CD4-positive, alpha-beta T cell (primary cell): ENCODE measurements around the gene SSRP1. TPM values are rescaled to one million over a fixed set of nuclear protein-coding genes. Genes with fewer than 3 reads are reported as not detected.

Experiments
- ATAC-seq: fragments of 200-7000 bp; cut with Tn5 transposase; one replicate; pipeline ENCODE4 v1.10.0; 2022; ENCODE audit warnings: mild to moderate bottlenecking; ENCODE audit not compliant: poor library complexity
- CTCF ChIA-PET: fragments of 350-600 bp; sonication (Branson Sonifier 250); formaldehyde crosslinking; loops from one replicate; lab custom pipeline; 2021; ENCODE audit warnings: antibody characterized with exemption, inconsistent platforms; lab: Charles Lee
- POLR2A ChIA-PET: fragments of 350-600 bp; sonication (Branson Sonifier 250); formaldehyde crosslinking; loops from one replicate; lab custom pipeline; 2021; ENCODE audit warnings: antibody characterized with exemption, inconsistent platforms; lab: Charles Lee
- DNase-seq, 14 experiments: peaks; one replicate each; pipeline ENCODE4 v3.0.0-alpha.2; 2013 to 2020; ENCODE audit warnings: mixed read lengths in 2 of 14
- H3K27ac ChIP-seq, 2 donors: one replicate each; pipeline versions ENCODE4 v1.5.1 to v1.7.0; 2013; ENCODE audit warnings: low read length in 2 of 2, low read depth in 1 of 2, mild to moderate bottlenecking in 1 of 2
- H3K27me3 ChIP-seq, 2 experiments: 1 replicate in 1 of 2; 2 replicates in 1 of 2; pipeline versions ENCODE4 v1.6.1 to v1.7.0; 2013; ENCODE audit warnings: low read length in 2 of 2, control low read depth in 1 of 2, mild to moderate bottlenecking in 1 of 2, moderate library complexity in 1 of 2; ENCODE audit not compliant: insufficient read depth in 2 of 2, control insufficient read depth in 1 of 2
- H3K36me3 ChIP-seq: one replicate; pipeline ENCODE4 v1.6.1; 2013; ENCODE audit warnings: low read length, control low read depth; ENCODE audit not compliant: insufficient read depth
- H3K4me1 ChIP-seq: one replicate; pipeline ENCODE4 v1.6.1; 2013; ENCODE audit warnings: low read length, control low read depth; ENCODE audit not compliant: insufficient read depth
- H3K4me3 ChIP-seq: one replicate; pipeline ENCODE4 v1.5.1; 2013; ENCODE audit warnings: mild to moderate bottlenecking, low read length, moderate library complexity
- H3K9me3 ChIP-seq, 2 experiments: 1 replicate in 1 of 2; 2 replicates in 1 of 2; pipeline versions ENCODE4 v1.6.1 to v1.7.0; 2013; ENCODE audit warnings: low read length in 2 of 2, mild to moderate bottlenecking in 2 of 2, control low read depth in 1 of 2, moderate library complexity in 1 of 2; ENCODE audit not compliant: control insufficient read depth in 1 of 2, insufficient read depth in 1 of 2
- H3K27ac Mint-ChIP-seq: one replicate; pipeline ENCODE4 v1.8.0; 2020; ENCODE audit warnings: mixed read lengths
- H3K27me3 Mint-ChIP-seq: one replicate; pipeline ENCODE4 v1.8.0; 2021; ENCODE audit warnings: mixed read lengths
- H3K36me3 Mint-ChIP-seq: one replicate; pipeline ENCODE4 v1.8.0; 2021; ENCODE audit warnings: low read depth, mixed read lengths
- H3K4me1 Mint-ChIP-seq: one replicate; pipeline ENCODE4 v1.8.0; 2021; ENCODE audit warnings: low read depth, mixed read lengths
- H3K4me3 Mint-ChIP-seq: one replicate; pipeline ENCODE4 v1.8.0; 2020; ENCODE audit warnings: mild to moderate bottlenecking, mixed read lengths
- H3K9me3 Mint-ChIP-seq: one replicate; pipeline ENCODE4 v1.8.0; 2020; ENCODE audit warnings: mixed read lengths
- CTCF ChIP-seq: fragments of 200-600 bp; IDR thresholded peaks from one replicate; pipeline ENCODE4 v1.8.0; 2022; ENCODE audit warnings: antibody characterized with exemption, mild to moderate bottlenecking
- intact Hi-C, 2 experiments: fragments of 100-400 bp; cut with DNase I in 1 of 2; cut with micrococcal nuclease in 1 of 2; formaldehyde crosslinking; loops; one replicate each; pipeline versions ENCODE4 v1.15.1 to v1.9.0; 2023 to 2025; cut with DNase I, micrococcal nuclease
- total RNA-seq, 174 experiments: library from RNA in 2 of 174; stranded (reverse) in 2 of 174; gene quantifications; one replicate each; pipeline ENCODE4 v1.2.3 and lab custom pipeline; 2021 to 2026

Gene SSRP1
- total RNA-seq, 2 experiments from 2014 or later, result 36.7 to 41.2 TPM

GRCh38 chr11:57358543-57358961, 22.9 kb upstream of the SSRP1 start:
- ATAC-seq (no peak), DNase-seq (no peak)
- Mint-ChIP-seq H3K36me3 (no peaks in the 10 kb centered on the region), H3K9me3 (no peaks in the 10 kb centered on the region), H3K4me3 (no peak overlapping the region), H3K27ac (no peak overlapping the region), H3K4me1 (no peaks in the 10 kb centered on the region), H3K27me3 (peaks cover 12% of the 10 kb centered on the region)
- TF ChIP-seq CTCF, result no peak
- no peak overlapping the region for H3K4me3 ChIP-seq
- H3K9me3 ChIP-seq, result peaks cover 0 to 4% of the 10 kb centered on the region in 2 experiments
- no peaks in the 10 kb centered on the region for H3K27me3 ChIP-seq
- intact Hi-C loops, result loop anchor here in 1 of 2 experiments (5.0 kb wide), 1 partner anchor 74 kb away; no protein-coding TSS in a partner anchor
- CTCF ChIA-PET, result no interaction called here
- no peaks in the 10 kb centered on the region for H3K36me3 ChIP-seq
- H3K4me1 ChIP-seq, result no peaks in the 10 kb centered on the region
- POLR2A ChIA-PET, result no interaction called here
- H3K27ac ChIP-seq, result no peak overlapping the region

GRCh38 chr11:57357856-57358255, 22.2 kb upstream of the SSRP1 start:
- DNase-seq, result no peak
- H3K4me3 Mint-ChIP-seq, result no peak overlapping the region
- TF ChIP-seq CTCF, result no peak
- H3K4me1 Mint-ChIP-seq, result no peaks in the 10 kb centered on the region
- H3K27ac ChIP-seq, result no peak overlapping the region
- no peaks in the 10 kb centered on the region for H3K27me3 ChIP-seq
- H3K9me3 Mint-ChIP-seq, result no peaks in the 10 kb centered on the region
- ChIA-PET POLR2A (no interaction called here), CTCF (no interaction called here)
- H3K4me3 ChIP-seq, result no peak overlapping the region
- no peaks in the 10 kb centered on the region for H3K36me3 Mint-ChIP-seq
- H3K27ac Mint-ChIP-seq, result no peak overlapping the region
- no peaks in the 10 kb centered on the region for H3K4me1 ChIP-seq
- ATAC-seq, result no peak
- no peaks in the 10 kb centered on the region for H3K9me3 ChIP-seq
- peaks cover 18% of the 10 kb centered on the region for H3K27me3 Mint-ChIP-seq
- intact Hi-C loops, result loop anchor here in 1 of 2 experiments (5.0 kb wide), 1 partner anchor 74 kb away; no protein-coding TSS in a partner anchor
- H3K36me3 ChIP-seq, result no peaks in the 10 kb centered on the region

GRCh38 chr11:57357310-57357709, 21.6 kb upstream of the SSRP1 start:
- CTCF ChIA-PET, result no interaction called here
- H3K36me3 Mint-ChIP-seq, result no peaks in the 10 kb centered on the region

More at GRCh38 chr11:57357310-57357709, 21.6 kb upstream of the SSRP1 start:
- no peaks in the 10 kb centered on the region for H3K9me3 Mint-ChIP-seq
- ATAC-seq (no peak), DNase-seq (no peak)
- intact Hi-C loops, result loop anchor here in 1 of 2 experiments (5.0 kb wide), 1 partner anchor 75 kb away; no protein-coding TSS in a partner anchor
- no peaks in the 10 kb centered on the region for H3K9me3 ChIP-seq
- POLR2A ChIA-PET, result no interaction called here
- no peak overlapping the region for H3K27ac ChIP-seq
- H3K4me3 ChIP-seq, result no peak overlapping the region
- no peak overlapping the region for H3K27ac Mint-ChIP-seq
- no peaks in the 10 kb centered on the region for H3K36me3 ChIP-seq
- no peak for TF ChIP-seq CTCF
- no peaks in the 10 kb centered on the region for H3K4me1 ChIP-seq
- H3K27me3 ChIP-seq, result no peaks in the 10 kb centered on the region
- H3K4me1 Mint-ChIP-seq, result no peaks in the 10 kb centered on the region
- H3K27me3 Mint-ChIP-seq, result peaks cover 18% of the 10 kb centered on the region
- no peak overlapping the region for H3K4me3 Mint-ChIP-seq
